ENCODE data around the gene MAML1. TPM values are rescaled to one million over a fixed set of nuclear protein-coding genes. Genes with fewer than 3 reads are reported as not detected.

Gene MAML1
- total RNA-seq, 1 experiment from 2014 or later, result 34.0 TPM

- TF ChIP-seq CTCF (conservative IDR thresholded peaks at IDR 0.05) (no peak), EZH2 (IDR thresholded peaks at IDR 0.05; ENCODE audit: low read depth) (no peak)
- Histone ChIP-seq H3K27me3 (ENCODE audit: insufficient read depth, low read depth) (no peaks in the 10 kb centered on the region), H4K20me1 (ENCODE audit: insufficient read depth) (peaks cover 23% of the 10 kb centered on the region), H3K79me2 (ENCODE audit: low read depth) (peaks cover 25% of the 10 kb centered on the region), H3F3A (ENCODE audit: insufficient read depth, low read depth) (peaks cover 47% of the 10 kb centered on the region), H3K9me2 (ENCODE audit: insufficient read depth) (no peaks in the 10 kb centered on the region), H3K4me3 (no peak overlapping the region), H3K4me2 (no peak overlapping the region), H3K4me1 (replicated peaks; ENCODE audit: insufficient read depth) (peaks cover 26% of the 10 kb centered on the region), H3K9me3 (ENCODE audit: insufficient read depth, low read depth) (no peaks in the 10 kb centered on the region), H2AFZ (no peak overlapping the region), H3K27ac (no peak overlapping the region), H3K36me3 (ENCODE audit: low read depth) (no peaks in the 10 kb centered on the region; the same call in none of the 2 replicates)
- intact Hi-C loops (cut with micrococcal nuclease; ENCODE audit: unreplicated experiment), result loop anchor here (5.0 kb wide), 2 partner anchors 39 to 176 kb away; partner anchors contain the start of gene HNRNPH1
- ChIA-PET POLR2A (ENCODE audit: unreplicated experiment) (no interaction called here), CTCF (interaction anchor here (0.6 kb wide), 1 partner anchor 13 kb away, joined by 3 read pairs; no protein-coding TSS in a partner anchor)
- DNase-seq, result no peak
- BruUV-seq (replicated peaks), result no TSS peak
These were observed 65.6 kb downstream of the MAML1 start for GRCh38 chr5:179798144-179798770.

- ChIA-PET POLR2A (ENCODE audit: unreplicated experiment) (no interaction called here), CTCF (no interaction called here)
- DNase-seq, result no peak
- Histone ChIP-seq H4K20me1 (ENCODE audit: insufficient read depth) (peaks cover 29% of the 10 kb centered on the region), H3K4me2 (no peak overlapping the region), H3F3A (ENCODE audit: insufficient read depth, low read depth) (peaks cover 48% of the 10 kb centered on the region), H3K27ac (no peak overlapping the region), H3K36me3 (ENCODE audit: low read depth) (no peaks in the 10 kb centered on the region; the same call in none of the 2 replicates), H3K4me1 (replicated peaks; ENCODE audit: insufficient read depth) (peaks cover 34% of the 10 kb centered on the region), H2AFZ (no peak overlapping the region), H3K9me3 (ENCODE audit: insufficient read depth, low read depth) (no peaks in the 10 kb centered on the region), H3K27me3 (ENCODE audit: insufficient read depth, low read depth) (no peaks in the 10 kb centered on the region), H3K79me2 (ENCODE audit: low read depth) (peaks cover 25% of the 10 kb centered on the region), H3K9me2 (ENCODE audit: insufficient read depth) (no peaks in the 10 kb centered on the region), H3K4me3 (no peak overlapping the region)
- intact Hi-C loops (cut with micrococcal nuclease; ENCODE audit: unreplicated experiment), result loop anchor here (5.0 kb wide), 2 partner anchors 38 to 177 kb away; partner anchors contain the start of gene HNRNPH1
- BruUV-seq (replicated peaks), result no TSS peak
- TF ChIP-seq CTCF (conservative IDR thresholded peaks at IDR 0.05), result no peak
These were observed 66.4 kb downstream of the MAML1 start for GRCh38 chr5:179798771-179799643.

GRCh38 chr5:179799644-179799973, 67.0 kb downstream of the MAML1 start:
- H4K20me1 ChIP-seq (ENCODE audit: insufficient read depth), result peaks cover 35% of the 10 kb centered on the region
- ChIA-PET POLR2A (ENCODE audit: unreplicated experiment) (no interaction called here), CTCF (no interaction called here)
- no peak for DNase-seq
- peaks cover 44% of the 10 kb centered on the region for H3F3A ChIP-seq (ENCODE audit: insufficient read depth, low read depth)
- H3K9me2 ChIP-seq (ENCODE audit: insufficient read depth), result no peaks in the 10 kb centered on the region
- H3K4me3 ChIP-seq, result no peak overlapping the region
- H3K79me2 ChIP-seq (ENCODE audit: low read depth), result peaks cover 29% of the 10 kb centered on the region
- no peaks in the 10 kb centered on the region; the same call in none of the 2 replicates for H3K36me3 ChIP-seq (ENCODE audit: low read depth)
- H2AFZ ChIP-seq, result no peak overlapping the region
- no peaks in the 10 kb centered on the region for H3K27me3 ChIP-seq (ENCODE audit: insufficient read depth, low read depth)
- no peak overlapping the region for H3K27ac ChIP-seq
- H3K9me3 ChIP-seq (ENCODE audit: insufficient read depth, low read depth), result no peaks in the 10 kb centered on the region
- peaks cover 35% of the 10 kb centered on the region for H3K4me1 ChIP-seq (replicated peaks; ENCODE audit: insufficient read depth)
- intact Hi-C loops (cut with micrococcal nuclease; ENCODE audit: unreplicated experiment), result loop anchor here (5.0 kb wide), 2 partner anchors 38 to 177 kb away; partner anchors contain the start of gene HNRNPH1
- no peak overlapping the region for H3K4me2 ChIP-seq
- TF ChIP-seq EZH2 (IDR thresholded peaks at IDR 0.05; ENCODE audit: low read depth) (no peak), CTCF (conservative IDR thresholded peaks at IDR 0.05) (no peak)
- BruUV-seq (replicated peaks), result no TSS peak

Data from PC-9 (cell line).